22Rv1 (cell line): ENCODE results near the gene BRME1.

ENCODE experiments used
- H3K27ac ChIP-seq: fragments of 450-650 bp; 2 replicates; pipeline ENCODE4 v1.5.1; 2017
- CTCF ChIP-seq: fragments of 450-650 bp; IDR thresholded peaks from 2 replicates; pipeline ENCODE4 v1.5.1; 2017; ENCODE audit warnings: mild to moderate bottlenecking
- ZFX ChIP-seq: fragments of 450-650 bp; IDR thresholded peaks from 2 replicates; pipeline ENCODE4 v1.6.1; 2017; ENCODE audit warnings: antibody characterized with exemption, borderline replicate concordance

Gene BRME1

GRCh38 chr19:13932911-13933393, 27.0 kb upstream of the BRME1 start:
- TF ChIP-seq CTCF (no peak), ZFX (no peak)
- no peak overlapping the region for H3K27ac ChIP-seq

GRCh38 chr19:13932149-13932637, 26.3 kb upstream of the BRME1 start:
- no peak overlapping the region for H3K27ac ChIP-seq
- no peak for TF ChIP-seq CTCF
- no peak for TF ChIP-seq ZFX

GRCh38 chr19:13931391-13932148, 25.7 kb upstream of the BRME1 start:
- H3K27ac ChIP-seq: no peak overlapping the region
- TF ChIP-seq ZFX: no peak
- TF ChIP-seq CTCF: no peak

- no peak overlapping the region for H3K27ac ChIP-seq
- TF ChIP-seq ZFX (no peak), CTCF (no peak)
These were observed 24.5 kb upstream of the BRME1 start for GRCh38 chr19:13930402-13930801.

GRCh38 chr19:13929956-13930355, 24.0 kb upstream of the BRME1 start:
- H3K27ac ChIP-seq: no peak overlapping the region
- no peak for TF ChIP-seq CTCF
- no peak for TF ChIP-seq ZFX

GRCh38 chr19:13929340-13929739, 23.4 kb upstream of the BRME1 start:
- no peak overlapping the region for H3K27ac ChIP-seq
- no peak for TF ChIP-seq ZFX
- no peak for TF ChIP-seq CTCF

- no peak for TF ChIP-seq CTCF
- no peak for TF ChIP-seq ZFX
- H3K27ac ChIP-seq: no peak overlapping the region
These were observed 20.8 kb upstream of the BRME1 start for GRCh38 chr19:13926715-13927114.
